Inferior parietal cortex (tissue), 1 donor: ENCODE results near the gene RIN3.

ENCODE experiments used
- DNase-seq: peaks from one replicate; pipeline ENCODE4 v3.0.0-alpha.2; 2016; ENCODE audit errors: extremely low spot score

Gene RIN3

DNA sequence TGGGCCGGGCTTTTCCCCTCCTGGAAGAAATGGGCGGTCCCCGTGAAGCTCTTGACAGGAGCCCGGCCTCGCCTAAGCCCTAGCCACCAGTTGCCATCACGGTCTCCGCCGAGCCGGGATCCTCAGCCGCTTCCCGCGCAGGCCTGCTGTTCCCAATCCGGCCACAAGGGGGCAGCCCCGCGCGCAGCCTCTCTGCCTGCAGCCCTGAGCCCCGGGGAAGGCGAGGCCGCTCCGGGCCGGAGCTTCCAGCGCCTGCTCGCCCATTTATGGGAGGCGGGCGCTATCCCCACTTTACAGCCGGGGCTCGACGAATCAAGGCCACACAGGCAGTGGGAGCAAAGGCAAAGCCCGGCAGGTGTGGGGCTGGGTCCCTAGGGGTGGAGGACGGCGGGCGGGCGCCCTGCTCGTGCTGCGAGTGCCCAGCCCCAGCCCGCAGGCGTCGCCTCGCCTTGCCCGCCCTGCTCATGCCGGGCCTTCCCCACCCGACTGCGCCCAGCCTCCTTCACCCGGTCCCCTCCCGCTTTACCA lies 173.4 kb downstream of the RIN3 start:
- DNase-seq = peak; percentile 77

- no peak for DNase-seq
Measured at GRCh38 chr14:92687681-92688433, 174.3 kb downstream of the RIN3 start.

DNA sequence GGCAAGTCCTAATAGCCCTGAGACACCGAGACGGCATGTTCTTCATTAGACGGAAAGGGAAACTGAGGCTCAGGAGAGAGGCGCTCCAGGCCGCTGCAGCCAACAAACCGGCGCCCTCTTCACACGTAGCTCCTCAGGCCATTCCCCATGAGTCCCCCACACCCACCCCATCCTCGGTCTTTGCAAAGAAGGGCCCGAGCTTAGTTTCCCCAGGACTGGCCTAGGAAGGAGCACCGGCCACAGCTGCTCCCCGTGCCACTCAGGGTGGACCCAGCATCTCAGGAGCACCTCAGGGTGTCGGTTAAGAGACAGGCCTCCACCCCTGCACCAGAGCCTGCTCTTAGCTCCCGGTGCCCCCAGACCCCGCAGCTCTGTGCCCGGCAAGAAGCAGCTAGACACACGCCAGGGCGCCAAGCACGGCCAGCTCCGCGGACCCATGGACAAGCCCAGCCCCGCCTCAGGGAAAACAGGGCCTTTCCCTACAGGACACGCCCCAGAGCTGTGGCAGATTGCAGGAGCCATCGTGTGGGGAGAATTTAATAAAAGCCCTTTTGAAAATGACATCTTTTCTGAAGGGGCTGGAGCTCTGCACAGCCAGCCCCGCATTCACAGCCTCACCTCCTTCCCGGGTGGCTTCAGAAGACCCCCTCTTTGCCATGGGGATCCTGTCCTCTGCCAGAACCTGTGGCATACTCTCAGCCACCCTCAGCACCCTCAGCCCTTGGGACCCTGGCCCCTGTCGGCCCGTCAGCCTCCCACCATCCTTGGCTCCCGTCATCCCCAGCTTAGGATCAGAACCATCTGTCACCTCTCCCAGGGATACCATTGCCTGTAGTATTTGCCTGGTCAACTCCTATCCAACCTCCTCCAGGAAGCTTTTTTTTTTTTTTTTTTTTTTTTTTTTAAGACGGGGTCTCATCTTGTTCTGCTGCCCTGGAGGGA lies 175.1 kb downstream of the RIN3 start:
- DNase-seq = no peak

- no peak for DNase-seq
Measured at GRCh38 chr14:92690171-92691011, 176.8 kb downstream of the RIN3 start.

GRCh38 chr14:92692822-92693226 lies 179.2 kb downstream of the RIN3 start:
- DNase-seq = no peak

DNA sequence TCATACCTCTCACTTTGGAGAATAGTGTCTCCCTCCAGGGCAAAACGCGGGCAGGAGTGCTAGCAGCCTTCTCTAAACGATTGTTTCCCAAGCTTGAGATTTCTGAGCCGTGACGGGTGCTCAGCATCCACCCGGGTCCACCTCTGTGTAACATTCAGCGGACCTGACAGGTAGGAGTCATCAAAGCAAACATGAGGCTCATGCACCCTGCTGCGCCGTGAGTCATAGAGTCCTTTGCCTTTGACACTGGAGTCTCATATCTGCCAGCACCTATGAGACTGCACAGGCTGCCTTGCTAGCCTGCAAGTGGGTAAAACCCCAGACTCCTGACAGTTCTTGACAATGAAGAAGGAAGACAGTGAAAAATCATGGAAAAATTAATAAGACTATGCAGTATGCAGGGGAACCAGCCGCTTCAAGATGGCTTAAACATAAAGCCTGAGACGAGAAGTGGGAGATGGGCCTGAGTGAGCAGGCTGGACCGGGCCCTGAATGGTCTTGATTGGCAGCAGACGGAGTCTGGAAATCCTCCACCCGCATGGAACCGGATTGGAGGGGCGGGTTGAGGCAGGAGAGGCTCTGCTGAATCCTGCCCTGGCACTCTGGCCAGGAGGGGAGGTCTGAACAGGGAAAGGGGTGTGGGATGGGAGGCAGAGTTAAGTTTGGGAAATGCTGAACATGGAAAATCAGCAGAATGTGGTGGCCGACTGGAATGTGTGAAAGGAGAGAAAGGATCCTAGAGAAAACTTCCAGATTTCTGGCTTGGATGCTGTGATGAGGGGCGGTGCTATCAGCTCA lies 180.6 kb downstream of the RIN3 start:
- no peak for DNase-seq

GRCh38 chr14:92694807-92695206 lies 181.2 kb downstream of the RIN3 start:
- no peak for DNase-seq

DNA sequence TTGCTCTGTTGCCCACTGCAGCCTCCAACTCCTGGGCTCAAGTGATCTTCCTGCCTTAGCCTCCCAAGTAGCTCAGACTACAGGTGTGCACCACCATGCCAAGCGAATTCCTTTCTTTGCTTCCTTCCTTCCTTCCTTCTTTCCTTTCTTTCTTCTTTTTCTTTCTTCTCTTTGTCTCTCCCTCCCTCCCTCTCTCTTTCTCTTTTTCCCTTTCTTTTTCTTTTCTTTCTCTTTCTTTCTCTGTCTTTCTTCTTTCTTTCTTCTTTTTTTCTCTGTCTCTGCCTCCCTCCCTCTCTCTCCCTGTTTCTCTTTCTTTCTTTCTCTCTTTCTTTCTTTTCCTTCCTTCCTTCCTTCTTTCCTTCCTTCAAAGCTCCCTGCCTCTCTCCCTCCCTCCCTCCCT lies 182.0 kb downstream of the RIN3 start:
- no peak for DNase-seq

DNA sequence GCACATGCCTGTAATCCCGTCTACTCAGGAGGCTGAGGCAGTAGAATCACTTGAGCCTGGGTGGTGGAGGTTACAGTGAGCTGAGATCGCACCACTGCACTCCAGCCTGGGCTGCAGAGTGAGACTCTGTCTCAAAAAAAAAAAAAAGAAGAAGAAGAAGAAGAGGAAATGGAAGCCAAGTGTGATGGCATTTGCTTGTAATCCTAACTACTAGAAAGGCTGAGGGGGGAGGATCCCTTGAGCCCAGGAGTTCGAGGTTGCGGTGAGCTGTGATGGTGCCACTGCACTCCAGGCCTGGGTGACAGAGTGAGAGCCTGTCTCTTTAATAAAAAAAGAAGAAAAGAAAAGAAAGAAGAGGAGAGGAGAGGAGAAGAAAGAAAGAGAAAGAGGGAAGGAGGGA lies 182.8 kb downstream of the RIN3 start:
- DNase-seq = no peak

DNA sequence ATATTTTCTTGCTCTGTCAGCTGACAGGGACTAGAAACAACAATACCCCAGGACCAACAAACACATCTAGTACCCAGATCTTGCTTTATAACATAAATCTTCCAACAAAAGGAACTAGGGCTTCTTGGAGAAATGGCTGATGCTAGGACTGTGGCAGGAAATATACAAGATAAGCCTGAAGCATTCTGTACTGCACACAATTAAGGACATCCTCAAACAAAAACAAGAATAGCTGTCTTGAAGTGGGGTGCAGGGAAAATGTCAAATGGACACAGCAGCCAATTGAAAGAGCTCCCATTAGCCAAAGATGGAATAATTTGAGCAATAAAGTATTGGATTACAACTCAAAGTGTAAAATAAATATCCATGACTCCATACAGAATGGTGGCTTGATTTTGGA lies 184.8 kb downstream of the RIN3 start:
- no peak for DNase-seq

DNA sequence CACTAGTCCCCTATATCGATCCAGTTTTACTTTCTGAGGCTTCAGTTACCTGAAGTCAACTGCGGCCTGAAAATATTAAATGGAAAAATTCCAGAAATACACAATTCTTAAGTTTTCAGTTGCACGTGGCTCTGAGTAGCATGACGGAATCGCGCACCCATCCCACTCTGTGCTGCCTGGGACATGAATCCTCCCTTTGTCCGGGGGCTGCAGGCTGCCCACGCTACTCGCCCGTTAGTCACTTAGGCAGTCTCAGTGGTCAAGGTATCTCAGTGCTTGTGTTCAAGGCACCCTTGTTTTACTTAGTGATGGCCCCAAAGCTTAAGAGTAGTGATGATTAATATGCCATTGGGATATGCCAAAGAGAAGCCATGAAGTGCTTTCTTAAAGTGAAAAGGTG lies 188.2 kb downstream of the RIN3 start:
- DNase-seq = no peak

- DNase-seq = no peak
Measured at GRCh38 chr14:92702441-92702918, 188.9 kb downstream of the RIN3 start.

DNA sequence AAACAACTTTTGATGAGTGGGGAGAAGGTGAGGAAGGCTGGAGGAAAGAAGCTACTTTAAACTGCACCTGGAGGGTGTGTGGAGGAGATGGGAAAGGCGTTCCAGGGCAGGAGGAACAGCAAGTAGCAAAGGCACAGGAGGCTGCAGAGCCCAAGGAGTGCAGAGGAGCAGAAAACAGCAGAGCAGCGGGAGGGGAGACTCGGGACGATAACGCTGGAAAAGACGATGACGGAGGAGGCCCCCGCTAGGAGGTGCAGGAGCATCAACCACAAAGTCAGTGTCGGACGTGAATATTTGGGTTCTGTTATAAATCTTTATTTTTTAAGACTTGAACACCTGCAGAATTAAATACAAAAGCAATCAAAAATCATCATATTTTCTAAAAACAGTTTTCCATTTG lies 189.9 kb downstream of the RIN3 start:
- no peak for DNase-seq

DNA sequence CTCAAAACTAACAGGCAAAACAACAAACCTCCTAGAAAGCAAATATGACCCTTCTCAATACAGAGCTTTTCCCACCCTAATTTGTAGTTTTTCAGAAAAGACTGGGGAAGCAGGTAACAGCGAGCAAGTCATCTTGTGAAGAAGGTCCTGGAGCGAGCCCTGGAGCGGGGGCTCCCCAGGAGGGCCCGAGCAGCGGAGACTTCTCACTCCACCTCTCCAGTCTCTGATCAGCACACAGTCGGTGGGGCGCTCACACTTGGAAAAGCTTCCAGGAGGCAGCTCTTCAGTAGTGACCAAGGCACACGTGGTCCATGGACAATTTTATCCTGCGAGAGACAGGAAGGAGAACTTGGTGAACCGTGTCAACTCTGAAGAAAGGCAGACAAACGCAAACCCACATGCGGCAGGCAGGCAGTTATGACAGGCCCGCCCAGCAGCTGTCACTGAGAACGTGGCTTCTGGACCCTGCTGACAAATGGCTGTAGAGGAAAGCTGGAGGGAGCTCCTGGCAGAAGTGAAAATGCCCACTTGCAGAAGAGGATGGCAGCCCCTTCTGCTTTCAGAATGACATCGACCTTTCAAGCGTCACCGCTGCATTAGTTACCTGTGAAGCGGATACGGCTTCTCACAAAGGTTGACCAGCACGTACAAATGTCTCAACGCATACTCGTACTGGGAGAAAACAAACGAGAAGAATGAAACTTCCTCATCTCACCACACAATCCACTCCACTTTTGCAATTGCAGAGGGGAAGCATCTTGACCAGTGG lies 190.6 kb downstream of the RIN3 start:
- no peak for DNase-seq

GRCh38 chr14:92704821-92705220 lies 191.2 kb downstream of the RIN3 start:
- DNase-seq = no peak

DNA sequence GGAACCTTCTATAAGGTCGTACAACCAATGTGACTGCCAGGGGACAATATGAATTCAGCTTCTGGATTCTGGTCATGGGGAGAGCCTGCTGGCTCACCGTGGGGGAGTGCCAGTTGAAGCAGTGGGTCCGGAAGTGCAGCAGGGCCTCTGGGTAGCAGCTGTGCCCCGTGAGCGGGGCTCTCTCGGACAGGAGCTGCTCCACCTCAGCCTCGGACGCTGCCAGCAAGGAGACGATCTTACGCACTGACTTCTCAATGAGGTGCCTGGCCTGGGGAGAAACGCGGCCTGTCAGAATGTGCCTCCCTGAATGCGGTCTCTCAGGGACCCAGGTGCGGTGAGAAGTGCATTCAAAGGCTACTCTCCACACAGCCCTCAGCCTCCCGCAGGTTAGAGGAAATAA lies 192.8 kb downstream of the RIN3 start:
- DNase-seq = no peak

DNA sequence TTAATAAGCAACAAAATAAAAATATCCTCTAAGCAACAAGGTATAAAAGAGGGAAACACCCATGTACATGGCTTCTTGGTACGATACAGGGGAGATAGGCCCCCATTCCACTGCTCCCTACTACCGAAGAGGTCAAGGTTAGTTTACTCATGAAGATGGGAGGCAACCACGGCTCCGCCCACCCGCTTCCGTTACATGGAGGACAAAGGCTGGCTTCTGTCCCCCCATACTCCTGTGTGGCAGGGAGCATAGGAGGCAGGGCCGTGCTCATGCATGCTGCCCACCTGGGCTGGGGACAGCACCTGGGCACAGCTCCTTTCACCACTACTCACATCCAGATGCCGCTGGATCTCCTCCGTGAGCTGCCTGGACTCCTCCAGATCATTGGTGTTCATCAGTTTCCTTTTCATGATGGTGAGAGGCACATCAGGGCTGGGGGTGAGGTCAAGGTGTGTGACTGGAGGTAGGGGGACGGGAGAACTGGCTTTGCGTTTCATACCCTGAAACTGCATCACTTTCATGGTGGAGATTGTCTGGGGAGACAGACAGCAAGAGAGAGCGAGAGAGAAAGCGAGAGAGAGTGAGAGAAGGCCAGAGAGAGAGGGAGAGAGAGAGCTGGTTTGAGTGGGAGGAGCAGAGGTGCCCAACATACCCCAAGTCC lies 195.9 kb downstream of the RIN3 start:
- DNase-seq = no peak

DNA sequence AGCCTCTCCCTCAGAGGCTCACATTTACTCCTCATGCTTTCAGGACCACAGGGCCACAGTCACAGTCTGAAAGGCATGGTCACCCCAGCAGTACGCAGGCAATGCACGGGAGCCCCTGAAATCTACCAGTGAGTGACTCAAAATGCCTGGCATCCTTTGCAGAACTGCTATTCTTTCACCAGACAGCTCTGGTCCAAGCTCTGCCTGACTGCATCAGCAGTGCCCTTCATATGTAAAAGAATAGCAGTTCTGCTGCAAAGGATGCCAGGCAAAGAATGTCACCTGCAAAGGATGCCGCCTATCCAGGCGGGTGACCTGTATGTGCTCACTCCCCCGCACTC lies 196.4 kb downstream of the RIN3 start:
- DNase-seq = no peak

DNA sequence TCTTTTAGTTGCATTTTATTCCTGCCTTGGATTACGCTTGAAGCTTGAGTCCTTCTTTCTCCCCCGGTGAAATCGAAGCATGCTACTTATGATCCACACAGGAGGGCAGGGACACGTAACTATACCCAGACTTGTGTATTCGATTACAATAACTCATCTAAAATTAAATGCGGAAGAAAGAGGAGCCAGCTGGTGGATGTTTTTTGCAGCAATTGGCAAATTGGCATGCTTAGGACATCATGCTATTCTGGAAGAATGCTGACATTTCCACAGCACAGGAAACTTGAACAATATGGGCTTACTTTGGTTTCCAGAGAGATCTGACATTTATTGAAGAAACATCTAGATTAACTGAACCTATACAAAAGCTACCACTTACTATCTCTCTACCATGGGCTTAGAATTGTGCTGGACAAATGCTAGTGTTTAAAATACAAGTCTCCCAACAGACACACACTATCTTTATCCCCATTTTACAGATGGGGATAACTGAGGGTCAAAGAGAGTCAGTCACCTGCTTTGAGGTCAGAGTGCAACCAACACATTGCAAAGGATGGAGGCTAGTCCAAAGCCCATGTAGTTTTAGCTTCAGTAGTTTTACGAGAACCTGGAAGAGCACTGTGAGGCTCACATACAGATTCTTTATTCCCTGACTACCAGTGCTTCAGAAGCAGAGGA lies 198.5 kb downstream of the RIN3 start:
- peak; percentile 52 for DNase-seq
